ENCODE data around the gene ARMC5.
"Not testable (repeated sequence)": the region's sequence is repeated elsewhere in the genome, so short reads cannot be mapped to it uniquely, and the experiment has no call there.

Gene ARMC5

GRCh38 chr16:31435341-31436220, 23.7 kb upstream of the ARMC5 start:
- no peak for DNase-seq

GRCh38 chr16:31436221-31437045, 22.9 kb upstream of the ARMC5 start:
- no peak for DNase-seq

GRCh38 chr16:31438414-31438813, 20.9 kb upstream of the ARMC5 start:
- no peak for DNase-seq

- DNase-seq = not testable (repeated sequence)
These were observed 20.3 kb upstream of the ARMC5 start for GRCh38 chr16:31439023-31439422.

GRCh38 chr16:31439519-31439918, 19.8 kb upstream of the ARMC5 start:
- no peak for DNase-seq

- DNase-seq = no peak
These were observed 18.7 kb upstream of the ARMC5 start for GRCh38 chr16:31440516-31441184.

GRCh38 chr16:31441956-31442355, 17.3 kb upstream of the ARMC5 start:
- no peak for DNase-seq

- DNase-seq = not testable (repeated sequence)
These were observed 13.4 kb upstream of the ARMC5 start for GRCh38 chr16:31445931-31446330.

- DNase-seq = no peak
These were observed 8.1 kb upstream of the ARMC5 start for GRCh38 chr16:31451201-31451600.

- no peak for DNase-seq
These were observed 7.5 kb upstream of the ARMC5 start for GRCh38 chr16:31451681-31452351.

GRCh38 chr16:31452631-31453106, 6.6 kb upstream of the ARMC5 start:
- DNase-seq = no peak

GRCh38 chr16:31453255-31454204, 5.8 kb upstream of the ARMC5 start:
- DNase-seq = no peak

- DNase-seq = no peak
These were observed 3.5 kb upstream of the ARMC5 start for GRCh38 chr16:31455601-31456314.

GRCh38 chr16:31456988-31457360, 2.3 kb upstream of the ARMC5 start:
- DNase-seq = no peak

GRCh38 chr16:31458073-31458843, 1.0 kb upstream of the ARMC5 start:
- DNase-seq = peak; percentile 67

GRCh38 chr16:31459687-31460581, 633 bp downstream of the ARMC5 start:
- peak; percentile 98 for DNase-seq

GRCh38 chr16:31460582-31461002, 1.3 kb downstream of the ARMC5 start:
- peak; percentile 6 for DNase-seq

- DNase-seq = no peak
These were observed 2.1 kb downstream of the ARMC5 start for GRCh38 chr16:31461201-31461920.
